ENCODE results near the gene CD3E. TPM values are rescaled to one million over a fixed set of nuclear protein-coding genes. Genes with fewer than 3 reads are reported as not detected.

The CD3E gene
- total RNA-seq, 5 donors from 2014 or later (not counting 1 experiment from before 2014, with no cell fraction given), result 555 to 659 (median 596) TPM

- no peak overlapping the region for H3K27ac Mint-ChIP-seq
- Histone ChIP-seq H3K36me3 (ENCODE audit: control insufficient read depth in 2 of 2, extremely low read depth in 1 of 2, insufficient read depth in 1 of 2, low read length in 1 of 2) (no peaks in the 10 kb centered on the region), H3K27me3 (replicated peaks in 1 of 2; ENCODE audit: control insufficient read depth in 2 of 2, extremely low read depth in 1 of 2, insufficient read depth in 2 of 2, low read length in 1 of 2) (no peaks in the 10 kb centered on the region), H3K4me3 (ENCODE audit: control insufficient read depth in 1 of 2, extremely low read depth in 1 of 2, low read length in 1 of 2) (no peak overlapping the region), H3K9me3 (no peaks in the 10 kb centered on the region), H3K27ac (ENCODE audit: low read length) (no peak overlapping the region), H3K4me1 (ENCODE audit: control insufficient read depth in 1 of 2, extremely low read depth in 1 of 2, insufficient read depth in 2 of 2, low read length in 2 of 2) (no peaks in the 10 kb centered on the region)
- POLR2A ChIA-PET, result interaction anchor here in 1 of 2 donors (0.6 kb wide), 1 partner anchor 42 kb away, joined by 15 read pairs; no protein-coding TSS in a partner anchor
- peak in 3 of 4 experiments; percentile 26 to 79 (median 38) for ATAC-seq (replicated peaks in 1 of 4)
- 40% methylated on average over 1 of the region's 4 CpGs for WGBS (ENCODE audit: insufficient coverage)
- H3K27me3 Mint-ChIP-seq, result peaks cover 0 to 1% of the 10 kb centered on the region in 2 donors
- no peaks in the 10 kb centered on the region for H3K36me3 Mint-ChIP-seq
- peaks cover 26 to 32% (median 27%) of the 10 kb centered on the region in 3 donors for H3K4me1 Mint-ChIP-seq
- DNase-seq, result peak in 1 of 35 experiments; percentile 23
- no peak overlapping the region for H3K4me3 Mint-ChIP-seq
- CTCF ChIA-PET, result interaction anchor here in 1 of 2 donors (1.1 kb wide), 1 partner anchor 21 kb away, joined by 4 read pairs; no protein-coding TSS in a partner anchor
- H3K9me3 Mint-ChIP-seq, result no peaks in the 10 kb centered on the region
Observed at GRCh38 chr11:118275176-118275575, 29.4 kb upstream of the CD3E start.

GRCh38 chr11:118276422-118276821 lies 28.1 kb upstream of the CD3E start:
- POLR2A ChIA-PET, result interaction anchor here in 1 of 2 donors (0.6 kb wide), 1 partner anchor 29 kb away, joined by 3 read pairs; no protein-coding TSS in a partner anchor

GRCh38 chr11:118277312-118277711 lies 27.2 kb upstream of the CD3E start:
- Histone ChIP-seq H3K27me3 (replicated peaks in 1 of 2; ENCODE audit: control insufficient read depth in 2 of 2, extremely low read depth in 1 of 2, insufficient read depth in 2 of 2, low read length in 1 of 2) (no peaks in the 10 kb centered on the region), H3K36me3 (ENCODE audit: control insufficient read depth in 2 of 2, extremely low read depth in 1 of 2, insufficient read depth in 1 of 2, low read length in 1 of 2) (no peaks in the 10 kb centered on the region), H3K27ac (ENCODE audit: low read length) (no peak overlapping the region), H3K4me3 (ENCODE audit: control insufficient read depth in 1 of 2, extremely low read depth in 1 of 2, low read length in 1 of 2) (no peak overlapping the region), H3K4me1 (ENCODE audit: control insufficient read depth in 1 of 2, extremely low read depth in 1 of 2, insufficient read depth in 2 of 2, low read length in 2 of 2) (no peaks in the 10 kb centered on the region), H3K9me3 (no peaks in the 10 kb centered on the region)
- WGBS (ENCODE audit: insufficient coverage), result 80% methylated on average over 1 of the region's 1 CpG
- Mint-ChIP-seq H3K36me3 (no peaks in the 10 kb centered on the region), H3K27ac (peak overlapping the region; percentile 51 to 54), H3K4me1 (peaks cover 33 to 41% (median 39%) of the 10 kb centered on the region in 3 donors), H3K9me3 (no peaks in the 10 kb centered on the region), H3K4me3 (no peak overlapping the region), H3K27me3 (no peaks in the 10 kb centered on the region)
- POLR2A ChIA-PET, result no interaction called here
- CTCF ChIA-PET, result interaction anchor here (0.5 to 1.1 kb wide), 6 partner anchors 13 to 1367 kb away, joined by 3 to 8 read pairs (median 6); no protein-coding TSS in a partner anchor
- DNase-seq (no peak), ATAC-seq (replicated peaks in 1 of 4) (peak in 3 of 4 experiments; percentile 64 to 83 (median 70))

More at GRCh38 chr11:118276422-118276821, 28.1 kb upstream of the CD3E start:
- Histone ChIP-seq H3K9me3 (no peaks in the 10 kb centered on the region), H3K36me3 (ENCODE audit: control insufficient read depth in 2 of 2, extremely low read depth in 1 of 2, insufficient read depth in 1 of 2, low read length in 1 of 2) (no peaks in the 10 kb centered on the region), H3K4me3 (ENCODE audit: control insufficient read depth in 1 of 2, extremely low read depth in 1 of 2, low read length in 1 of 2) (no peak overlapping the region), H3K27ac (ENCODE audit: low read length) (no peak overlapping the region), H3K27me3 (replicated peaks in 1 of 2; ENCODE audit: control insufficient read depth in 2 of 2, extremely low read depth in 1 of 2, insufficient read depth in 2 of 2, low read length in 1 of 2) (no peaks in the 10 kb centered on the region), H3K4me1 (ENCODE audit: control insufficient read depth in 1 of 2, extremely low read depth in 1 of 2, insufficient read depth in 2 of 2, low read length in 2 of 2) (no peaks in the 10 kb centered on the region)
- Mint-ChIP-seq H3K4me3 (no peak overlapping the region), H3K36me3 (no peaks in the 10 kb centered on the region), H3K27me3 (no peaks in the 10 kb centered on the region), H3K9me3 (no peaks in the 10 kb centered on the region), H3K27ac (peak overlapping the region in 1 of 2 donors; percentile 17), H3K4me1 (peaks cover 31 to 37% (median 32%) of the 10 kb centered on the region in 3 donors)
- CTCF ChIA-PET, result interaction anchor here (0.5 to 1.0 kb wide), 2 partner anchors 60 kb away, joined by 3 to 5 read pairs; no protein-coding TSS in a partner anchor
- WGBS (ENCODE audit: insufficient coverage), result no CpG with 5 or more reads among the region's 1 CpG
- ATAC-seq (replicated peaks in 1 of 4) (no peak), DNase-seq (no peak)

- H3K4me1 Mint-ChIP-seq, result peaks cover 22 to 41% (median 36%) of the 10 kb centered on the region in 3 donors
- 40% methylated on average over 1 of the region's 1 CpG for WGBS (ENCODE audit: insufficient coverage)
- no peak overlapping the region for H3K27ac ChIP-seq (ENCODE audit: low read length)
Observed at GRCh38 chr11:118281284-118281683, 23.2 kb upstream of the CD3E start.

GRCh38 chr11:118282606-118283005 lies 21.9 kb upstream of the CD3E start:
- ATAC-seq (replicated peaks in 1 of 4), result no peak
- Mint-ChIP-seq H3K36me3 (no peaks in the 10 kb centered on the region), H3K27me3 (no peaks in the 10 kb centered on the region), H3K9me3 (no peaks in the 10 kb centered on the region), H3K27ac (peak overlapping the region in 1 of 2 donors; percentile 85), H3K4me3 (no peak overlapping the region), H3K4me1 (peaks cover 10 to 35% (median 28%) of the 10 kb centered on the region in 3 donors)
- CTCF ChIA-PET, result interaction anchor here in 1 of 2 donors (0.5 to 1.2 kb wide), 3 partner anchors 13 to 80 kb away, joined by 3 read pairs; no protein-coding TSS in a partner anchor
- Histone ChIP-seq H3K9me3 (no peaks in the 10 kb centered on the region), H3K27ac (ENCODE audit: low read length) (no peak overlapping the region), H3K27me3 (replicated peaks in 1 of 2; ENCODE audit: control insufficient read depth in 2 of 2, extremely low read depth in 1 of 2, insufficient read depth in 2 of 2, low read length in 1 of 2) (no peaks in the 10 kb centered on the region), H3K4me3 (ENCODE audit: control insufficient read depth in 1 of 2, extremely low read depth in 1 of 2, low read length in 1 of 2) (no peak overlapping the region), H3K36me3 (ENCODE audit: control insufficient read depth in 2 of 2, extremely low read depth in 1 of 2, insufficient read depth in 1 of 2, low read length in 1 of 2) (no peaks in the 10 kb centered on the region), H3K4me1 (ENCODE audit: control insufficient read depth in 1 of 2, extremely low read depth in 1 of 2, insufficient read depth in 2 of 2, low read length in 2 of 2) (peaks cover 0 to 3% of the 10 kb centered on the region in 2 experiments)
- 100% methylated on average over 4 of the region's 6 CpGs for WGBS (ENCODE audit: insufficient coverage)
- DNase-seq, result no peak
- POLR2A ChIA-PET, result interaction anchor here in 1 of 2 donors (0.6 kb wide), 1 partner anchor 58 kb away, joined by 3 read pairs; the partner anchor contains the start of gene JAML

More at GRCh38 chr11:118281284-118281683, 23.2 kb upstream of the CD3E start:
- H3K9me3 Mint-ChIP-seq, result no peaks in the 10 kb centered on the region
- H3K36me3 ChIP-seq (ENCODE audit: control insufficient read depth in 2 of 2, extremely low read depth in 1 of 2, insufficient read depth in 1 of 2, low read length in 1 of 2), result no peaks in the 10 kb centered on the region
- peaks cover 0 to 3% of the 10 kb centered on the region in 2 experiments for H3K4me1 ChIP-seq (ENCODE audit: control insufficient read depth in 1 of 2, extremely low read depth in 1 of 2, insufficient read depth in 2 of 2, low read length in 2 of 2)
- H3K27me3 Mint-ChIP-seq, result no peaks in the 10 kb centered on the region
- no peaks in the 10 kb centered on the region for H3K36me3 Mint-ChIP-seq
- ChIA-PET POLR2A (no interaction called here), CTCF (interaction anchor here in 1 of 2 donors (0.5 kb wide), 1 partner anchor 760 kb away, joined by 4 read pairs; no protein-coding TSS in a partner anchor)
- H3K27me3 ChIP-seq (replicated peaks in 1 of 2; ENCODE audit: control insufficient read depth in 2 of 2, extremely low read depth in 1 of 2, insufficient read depth in 2 of 2, low read length in 1 of 2), result no peaks in the 10 kb centered on the region
- H3K27ac Mint-ChIP-seq, result peak overlapping the region in 1 of 2 donors; percentile 52
- H3K9me3 ChIP-seq, result no peaks in the 10 kb centered on the region
- DNase-seq, result peak in 1 of 35 experiments; percentile 41
- ATAC-seq (replicated peaks in 1 of 4), result peak in 1 of 4 experiments; percentile 61
- no peak overlapping the region for H3K4me3 ChIP-seq (ENCODE audit: control insufficient read depth in 1 of 2, extremely low read depth in 1 of 2, low read length in 1 of 2)
- no peak overlapping the region for H3K4me3 Mint-ChIP-seq

DNA sequence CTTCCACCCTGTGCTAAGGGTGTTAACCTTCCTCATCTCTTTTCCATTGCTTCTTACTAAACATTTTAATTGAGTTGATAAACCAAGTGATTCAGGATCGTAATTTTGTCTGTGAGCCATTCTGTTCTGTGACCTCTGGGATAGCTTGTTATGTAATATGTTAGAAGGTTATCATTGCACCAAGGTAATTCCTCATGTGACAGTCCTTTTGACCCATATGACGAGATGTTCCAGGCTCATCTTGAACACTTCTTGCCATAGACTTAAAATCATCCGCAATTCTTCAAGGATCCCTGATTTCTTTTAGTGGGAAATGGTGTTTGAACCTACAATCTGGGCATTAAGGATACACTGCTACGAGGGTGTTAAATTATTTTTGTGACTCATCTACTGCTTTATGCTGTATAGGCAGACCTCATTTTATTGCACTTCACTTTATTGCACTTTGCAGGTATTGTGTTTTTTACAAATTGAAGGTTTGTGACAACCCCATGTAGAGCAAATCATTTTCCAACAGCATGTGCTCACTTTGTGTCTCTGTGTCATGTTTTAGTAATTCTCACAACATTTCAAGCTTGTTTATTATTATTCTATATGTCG lies 21.4 kb upstream of the CD3E start:
- Mint-ChIP-seq H3K36me3 (no peaks in the 10 kb centered on the region), H3K27ac (peak overlapping the region in 1 of 2 donors; percentile 85), H3K9me3 (no peaks in the 10 kb centered on the region), H3K4me1 (peaks cover 10 to 35% (median 28%) of the 10 kb centered on the region in 3 donors), H3K4me3 (peak overlapping the region in 1 of 3 donors; percentile 58), H3K27me3 (no peaks in the 10 kb centered on the region)
- Histone ChIP-seq H3K27me3 (replicated peaks in 1 of 2; ENCODE audit: control insufficient read depth in 2 of 2, extremely low read depth in 1 of 2, insufficient read depth in 2 of 2, low read length in 1 of 2) (no peaks in the 10 kb centered on the region), H3K9me3 (no peaks in the 10 kb centered on the region), H3K36me3 (ENCODE audit: control insufficient read depth in 2 of 2, extremely low read depth in 1 of 2, insufficient read depth in 1 of 2, low read length in 1 of 2) (no peaks in the 10 kb centered on the region), H3K27ac (ENCODE audit: low read length) (no peak overlapping the region), H3K4me1 (ENCODE audit: control insufficient read depth in 1 of 2, extremely low read depth in 1 of 2, insufficient read depth in 2 of 2, low read length in 2 of 2) (peaks cover 0 to 3% of the 10 kb centered on the region in 2 experiments), H3K4me3 (ENCODE audit: control insufficient read depth in 1 of 2, extremely low read depth in 1 of 2, low read length in 1 of 2) (no peak overlapping the region)
- 80% methylated on average over 1 of the region's 5 CpGs for WGBS (ENCODE audit: insufficient coverage)
- ChIA-PET CTCF (interaction anchor here in 1 of 2 donors (0.8 to 1.2 kb wide), 2 partner anchors 12 to 81 kb away, joined by 3 read pairs; no protein-coding TSS in a partner anchor), POLR2A (no interaction called here)
- ATAC-seq (replicated peaks in 1 of 4) (no peak), DNase-seq (no peak)

Measured in T-cell (primary cell).